Thoracic aorta (tissue), 2 donors: ENCODE data around the gene DNAAF1. TPM values are rescaled to one million over a fixed set of nuclear protein-coding genes. Genes with fewer than 3 reads are reported as not detected.

Source experiments
- ATAC-seq: fragments of 150-250 bp; one replicate; pipeline ENCODE4 v1.8.0; 2017; ENCODE audit warnings: low read depth; ENCODE audit not compliant: insufficient number of reproducible peaks, low FRiP score
- DNase-seq: peaks from one replicate; pipeline ENCODE4 v3.0.0-alpha.2; 2020; ENCODE audit warnings: low spot score
- H3K27ac ChIP-seq, 2 donors: fragments of 200-600 bp; sonication (generic); 1 replicate in 1 of 2; 2 replicates in 1 of 2; pipeline ENCODE4 v1.5.1; 2016; ENCODE audit warnings: mild to moderate bottlenecking in 2 of 2, moderate library complexity in 2 of 2
- H3K27me3 ChIP-seq: fragments of 200-600 bp; sonication (generic); replicated peaks from 2 replicates; pipeline ENCODE4 v1.6.0; 2016; ENCODE audit warnings: mild to moderate bottlenecking; ENCODE audit not compliant: insufficient read depth
- H3K36me3 ChIP-seq: fragments of 200-600 bp; sonication (generic); one replicate; pipeline ENCODE4 v1.5.1; 2016
- H3K4me1 ChIP-seq, 2 donors: fragments of 200-600 bp; sonication (generic); 1 replicate in 1 of 2; 2 replicates in 1 of 2; pipeline versions ENCODE4 v1.5.1 to v1.6.0; 2016; ENCODE audit warnings: low read depth in 2 of 2, mild to moderate bottlenecking in 1 of 2; ENCODE audit not compliant: control insufficient read depth in 1 of 2
- H3K4me3 ChIP-seq: fragments of 200-600 bp; sonication (generic); 2 replicates; pipeline ENCODE4 v1.5.1; 2016; ENCODE audit warnings: mild to moderate bottlenecking
- H3K9me3 ChIP-seq: fragments of 200-600 bp; sonication (generic); 2 replicates; pipeline ENCODE4 v1.5.1; 2016
- CTCF ChIP-seq: fragments of 200-600 bp; sonication (generic); IDR thresholded peaks from one replicate; pipeline ENCODE4 v1.5.1; 2019; ENCODE audit warnings: antibody characterized with exemption
- total RNA-seq, 2 donors: library from RNA; depleted of rRNA; stranded (reverse); fragments of >200 nt; gene quantifications; one replicate each; pipeline versions ENCODE4 v1.1.0 to v1.2.3, GENCODE V29; 2016

Gene DNAAF1
- total RNA-seq, 2 donors from 2014 or later: not detected

GRCh38 chr16:84124257-84125073 is 20.6 kb upstream of the DNAAF1 start:
- no peak for ATAC-seq
- H3K27me3 ChIP-seq: no peaks in the 10 kb centered on the region
- H3K36me3 ChIP-seq: peaks cover 10% of the 10 kb centered on the region
- H3K4me3 ChIP-seq: no peak overlapping the region
- H3K9me3 ChIP-seq: no peaks in the 10 kb centered on the region
- no peak for DNase-seq
- H3K4me1 ChIP-seq: no peaks in the 10 kb centered on the region
- no peak for TF ChIP-seq CTCF
- H3K27ac ChIP-seq: no peak overlapping the region

- no peak overlapping the region for H3K27ac ChIP-seq
- no peak overlapping the region for H3K4me3 ChIP-seq
- DNase-seq: no peak
- H3K27me3 ChIP-seq: no peaks in the 10 kb centered on the region
- H3K36me3 ChIP-seq: peaks cover 10% of the 10 kb centered on the region
- no peak for TF ChIP-seq CTCF
- no peaks in the 10 kb centered on the region for H3K9me3 ChIP-seq
- ATAC-seq: no peak
- H3K4me1 ChIP-seq: no peaks in the 10 kb centered on the region
Observed at GRCh38 chr16:84131117-84131516, 14.0 kb upstream of the DNAAF1 start.

- DNase-seq (no peak), ATAC-seq (no peak)
- TF ChIP-seq CTCF: no peak
- Histone ChIP-seq H3K4me3 (no peak overlapping the region), H3K9me3 (no peaks in the 10 kb centered on the region), H3K36me3 (peaks cover 10% of the 10 kb centered on the region), H3K4me1 (no peaks in the 10 kb centered on the region), H3K27me3 (no peaks in the 10 kb centered on the region), H3K27ac (no peak overlapping the region)
Observed at GRCh38 chr16:84132527-84133285, 12.4 kb upstream of the DNAAF1 start.

- ATAC-seq (no peak), DNase-seq (no peak)
- H3K36me3 ChIP-seq: no peaks in the 10 kb centered on the region
- no peaks in the 10 kb centered on the region for H3K4me1 ChIP-seq
- no peak overlapping the region for H3K4me3 ChIP-seq
- H3K27ac ChIP-seq: no peak overlapping the region
- no peak for TF ChIP-seq CTCF
- H3K27me3 ChIP-seq: no peaks in the 10 kb centered on the region
- no peaks in the 10 kb centered on the region for H3K9me3 ChIP-seq
Observed at GRCh38 chr16:84136331-84137125, 8.6 kb upstream of the DNAAF1 start.

GRCh38 chr16:84137287-84137686 is 7.8 kb upstream of the DNAAF1 start:
- no peaks in the 10 kb centered on the region for H3K4me1 ChIP-seq
- ATAC-seq: no peak

More at GRCh38 chr16:84137287-84137686, 7.8 kb upstream of the DNAAF1 start:
- Histone ChIP-seq H3K27me3 (no peaks in the 10 kb centered on the region), H3K4me3 (no peak overlapping the region), H3K36me3 (no peaks in the 10 kb centered on the region), H3K27ac (no peak overlapping the region), H3K9me3 (no peaks in the 10 kb centered on the region)
- no peak for TF ChIP-seq CTCF
- no peak for DNase-seq
